ENCODE measurements around the gene ORC4.

DNA sequence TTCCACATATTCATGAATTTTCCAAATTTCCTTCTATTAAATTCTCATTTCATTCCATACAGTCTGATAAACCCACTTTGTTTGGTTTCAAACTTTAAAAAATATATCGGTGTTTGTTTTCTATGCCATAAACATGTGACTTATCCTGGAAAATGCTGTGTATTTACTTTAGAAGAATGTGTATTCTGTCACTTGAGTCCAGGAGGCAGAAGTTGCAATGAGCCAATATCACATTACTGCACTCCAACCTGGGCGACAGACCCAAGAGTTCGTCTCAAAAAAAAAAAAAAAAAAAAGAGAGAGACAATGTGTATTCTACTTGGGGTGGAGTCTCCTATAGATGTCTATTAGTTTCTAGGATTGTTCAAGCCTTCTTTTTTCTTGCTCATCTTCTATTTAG, 32.1 kb upstream of the ORC4 start:
- TF ChIP-seq POLR2A (IDR thresholded peaks at IDR 0.05; ENCODE audit: low read length) = no peak
- TF ChIP-seq GATA1 (IDR thresholded peaks at IDR 0.05; ENCODE audit: low read depth, low read length) = no peak
